Inferior parietal cortex (tissue), 1 donor: Measurements from ENCODE around the gene TIE1.

Experiments
- DNase-seq: peaks from one replicate; pipeline ENCODE4 v3.0.0-alpha.2; 2016; ENCODE audit errors: extremely low spot score

Gene TIE1

DNA sequence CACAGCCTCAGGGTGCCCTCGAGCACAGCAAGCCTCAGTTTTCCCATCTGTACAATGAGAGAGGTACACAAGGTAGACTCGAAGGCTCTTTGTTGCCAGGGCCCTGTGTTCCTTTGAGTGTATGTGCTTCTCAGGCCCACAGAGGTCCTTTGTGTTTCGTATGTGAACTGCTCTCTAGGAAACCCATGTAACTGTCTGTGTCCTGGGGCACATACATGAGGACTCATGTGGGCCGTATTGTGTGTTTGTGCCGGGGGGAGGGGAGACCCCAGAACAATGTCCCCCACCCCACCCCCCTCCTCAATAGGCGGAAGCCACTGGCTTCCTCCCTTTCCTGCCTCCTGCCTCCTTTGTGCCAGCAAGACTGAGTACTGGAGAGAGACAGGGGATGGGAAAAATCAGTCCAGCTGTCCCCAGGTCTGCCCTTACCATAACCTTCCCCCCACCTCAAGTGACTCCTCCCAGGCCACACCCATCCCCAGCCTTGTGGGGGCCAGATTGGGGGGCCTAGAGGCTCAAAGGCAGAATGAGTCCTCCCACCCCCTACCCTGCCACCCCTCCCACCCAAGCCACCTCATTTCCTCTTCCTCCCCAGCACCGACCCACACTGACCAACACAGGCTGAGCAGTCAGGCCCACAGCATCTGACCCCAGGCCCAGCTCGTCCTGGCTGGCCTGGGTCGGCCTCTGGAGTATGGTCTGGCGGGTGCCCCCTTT is at the start of gene TIE1:
TIE1 (plus strand) TSS at position 605 of the 717 bp plus-strand sequence; CDS start at position 695, 90 bp downstream.
- no peak for DNase-seq

DNA sequence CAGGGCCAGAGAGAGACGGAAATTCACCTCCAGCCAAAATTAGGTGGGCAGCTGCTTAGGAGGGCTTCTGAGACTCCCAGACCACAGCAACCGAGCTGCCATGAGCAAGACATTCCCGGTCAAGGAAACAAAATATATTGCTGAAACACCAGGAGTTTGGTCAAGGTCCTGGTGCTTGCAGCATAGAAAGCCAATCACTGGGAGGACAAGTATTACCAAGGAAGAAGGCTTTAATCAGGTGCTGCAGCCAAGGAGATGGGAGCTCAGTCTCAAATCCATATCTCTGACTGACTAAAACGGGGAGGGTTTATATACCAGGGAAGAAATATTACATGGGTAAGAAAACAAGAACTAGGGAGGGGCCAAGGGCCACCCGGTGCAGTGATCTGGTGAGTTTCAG is 49.8 kb upstream of the TIE1 start:
- DNase-seq, result no peak

DNA sequence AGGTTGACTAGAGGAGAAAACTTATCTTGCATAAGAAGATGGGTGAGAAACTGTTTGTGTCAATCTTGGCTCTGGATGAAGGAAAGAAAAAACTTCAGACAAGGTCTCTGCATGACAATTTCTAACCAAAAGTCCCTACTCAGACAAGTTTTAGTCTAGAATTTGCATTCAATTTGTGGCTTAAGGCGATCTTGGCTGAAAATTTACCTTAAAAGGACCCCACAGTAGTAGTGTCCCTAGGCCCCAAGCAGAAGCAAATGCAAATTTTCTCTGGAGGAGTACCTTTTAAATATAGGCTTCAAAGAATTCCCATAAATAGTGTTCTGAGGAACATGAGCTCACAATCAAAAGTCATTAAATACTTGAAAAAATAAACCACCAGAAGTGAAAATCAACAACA is 48.6 kb upstream of the TIE1 start:
- no peak for DNase-seq

DNA sequence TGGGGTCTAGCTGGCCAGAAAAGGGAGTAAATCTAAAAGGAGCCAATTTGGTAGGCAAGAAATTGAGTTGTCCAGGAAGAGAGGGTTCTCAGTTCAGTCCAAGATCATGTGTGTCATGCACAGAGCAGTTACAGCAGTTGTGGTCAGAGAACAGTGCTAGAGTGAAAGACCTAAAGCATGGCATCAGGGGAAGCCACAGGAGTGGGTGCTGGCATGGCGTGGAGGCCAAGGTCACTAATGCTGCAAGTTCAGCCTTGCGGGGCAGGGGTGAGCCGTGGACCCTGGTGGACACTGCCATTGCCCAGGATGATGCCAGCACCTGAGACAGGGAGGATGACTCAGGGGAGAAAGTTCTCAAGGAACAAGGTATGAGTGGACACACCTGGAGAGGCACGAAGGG is 47.6 kb upstream of the TIE1 start:
- DNase-seq, result no peak

DNA sequence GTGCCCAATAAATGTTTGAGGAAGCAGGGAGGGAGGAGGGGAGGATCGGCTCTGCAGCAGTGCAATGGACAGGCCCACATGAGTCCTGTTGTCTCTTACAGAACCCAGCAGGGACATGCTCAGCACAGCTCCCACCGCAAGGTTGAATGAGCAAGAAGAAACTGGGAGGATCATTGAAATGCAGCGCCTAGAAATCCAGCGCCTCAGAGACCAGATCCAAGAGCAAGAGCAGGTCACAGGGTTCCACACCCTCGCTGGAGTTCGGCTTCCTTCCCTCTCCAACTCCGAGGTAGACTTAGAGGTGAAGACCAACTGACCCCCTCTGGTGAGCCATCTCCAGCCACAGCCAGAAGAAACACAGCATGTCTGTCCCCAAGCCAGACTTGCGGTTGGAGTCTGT is 46.9 kb upstream of the TIE1 start:
- DNase-seq, result no peak

DNA sequence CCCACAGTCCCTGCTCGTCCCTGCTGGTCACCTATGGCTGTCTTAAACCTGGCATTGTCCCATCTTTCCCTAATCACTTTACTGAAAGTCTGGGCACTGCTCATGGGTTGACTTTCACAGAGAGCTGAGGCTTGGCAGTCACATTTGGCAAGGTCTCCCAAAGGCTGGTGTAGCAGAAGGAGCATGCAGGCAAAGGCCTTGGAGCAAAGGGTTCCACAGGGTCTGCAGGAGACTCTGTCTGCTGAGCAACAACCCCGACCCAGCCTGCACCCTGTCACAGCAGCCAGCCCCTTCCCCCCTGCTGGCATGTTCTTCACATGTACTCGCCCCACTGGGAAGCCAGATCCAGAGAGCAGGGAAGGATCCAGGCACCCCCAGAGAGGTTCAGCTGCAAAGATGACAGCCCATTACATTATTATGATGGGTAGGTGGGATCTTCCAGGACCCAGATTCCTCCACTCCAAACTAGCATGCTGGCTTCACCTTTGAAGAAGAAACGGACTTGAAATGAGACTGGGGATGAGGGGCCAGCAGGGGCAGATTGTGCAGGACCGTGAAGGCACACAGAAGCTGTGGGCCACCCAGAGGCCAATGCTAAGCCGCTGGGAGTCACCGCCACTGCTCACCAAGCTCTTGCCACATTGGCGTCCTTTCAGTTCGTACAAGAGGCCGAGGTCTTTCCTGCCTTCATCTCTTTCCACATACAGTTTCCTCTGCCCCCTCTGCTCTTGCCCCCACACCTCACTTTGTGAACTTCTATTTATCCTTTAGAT is 45.2 kb upstream of the TIE1 start:
- no peak for DNase-seq

DNA sequence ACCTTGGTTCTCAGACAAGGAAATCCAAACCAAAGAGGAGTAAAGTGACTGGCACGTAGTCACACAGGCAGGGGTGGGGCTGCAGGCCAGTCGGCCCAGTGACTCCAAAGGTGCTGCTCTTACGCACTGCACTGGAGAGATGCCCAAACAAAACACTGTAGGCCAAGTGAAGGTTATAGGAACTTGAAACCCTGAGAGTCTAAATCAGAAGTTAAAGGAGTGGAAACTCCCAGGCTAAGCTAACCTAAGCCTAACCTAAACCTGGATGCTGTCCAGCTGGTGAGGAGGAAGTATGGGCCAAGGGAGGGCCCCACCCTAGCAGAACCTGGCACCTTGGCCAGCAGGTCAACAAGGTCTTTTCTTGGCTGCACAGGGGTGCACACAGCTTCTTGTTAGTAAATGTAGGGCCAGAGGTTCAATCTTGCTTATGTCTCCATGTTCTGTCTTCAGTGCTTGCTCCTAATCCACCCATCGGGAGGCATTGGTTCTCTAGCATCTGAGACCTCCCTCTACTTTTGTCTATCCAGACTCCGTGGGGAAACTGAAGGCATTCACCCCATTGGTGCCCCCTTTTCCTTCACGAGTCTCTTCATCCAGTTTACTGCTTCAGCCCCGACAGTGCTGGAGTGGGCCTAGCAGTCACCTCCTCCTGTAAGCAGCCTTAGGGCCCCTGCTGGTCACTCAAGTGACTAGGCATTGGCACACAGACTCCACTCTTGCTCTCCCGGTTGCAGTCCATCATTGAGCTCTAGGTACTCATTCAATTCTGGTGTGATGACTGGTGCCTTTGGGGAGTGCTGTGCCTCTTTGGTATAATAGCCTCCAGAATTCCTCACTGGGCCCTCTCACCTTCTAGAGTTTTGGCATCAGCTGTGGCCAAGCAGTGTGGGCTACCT is 43.9 kb upstream of the TIE1 start:
- no peak for DNase-seq

DNA sequence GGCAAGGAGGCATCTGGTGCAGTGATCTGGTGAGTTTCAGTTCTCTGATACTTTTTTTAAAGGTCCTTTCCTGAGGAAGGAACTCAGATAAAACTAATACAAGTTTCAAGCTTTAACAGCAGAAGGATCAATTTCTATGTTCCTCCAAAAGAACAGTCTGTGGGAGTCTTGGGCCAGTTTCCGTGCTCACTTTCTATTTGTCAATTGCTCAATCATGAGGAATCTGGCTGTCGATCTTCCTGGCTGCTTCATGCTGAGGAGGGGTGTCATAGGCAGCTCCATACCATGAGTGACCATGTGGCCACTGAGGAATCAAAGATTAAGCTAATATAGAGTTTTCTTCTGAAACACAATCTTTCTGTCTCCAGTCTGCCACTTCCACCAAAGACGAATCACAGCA is 42.4 kb upstream of the TIE1 start:
- DNase-seq, result no peak

DNA sequence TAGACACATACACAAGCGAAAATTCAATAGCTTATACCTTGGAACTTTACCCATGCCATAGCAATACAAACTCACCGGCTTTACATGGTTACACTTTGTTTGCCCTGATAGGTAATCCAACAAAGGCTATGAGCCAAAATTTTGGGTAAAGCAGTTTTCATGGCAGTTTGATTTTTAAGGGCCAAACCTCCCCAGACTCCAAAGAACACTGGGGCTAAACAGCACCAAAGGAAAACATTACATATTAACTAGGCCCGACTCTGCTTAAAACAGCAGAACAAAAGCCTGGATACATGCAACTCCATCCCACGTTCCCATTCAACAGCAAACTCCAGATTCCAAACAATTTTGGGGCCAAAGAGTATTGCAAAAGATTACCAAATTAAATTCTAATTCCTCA is 35.4 kb upstream of the TIE1 start:
- no peak for DNase-seq

DNA sequence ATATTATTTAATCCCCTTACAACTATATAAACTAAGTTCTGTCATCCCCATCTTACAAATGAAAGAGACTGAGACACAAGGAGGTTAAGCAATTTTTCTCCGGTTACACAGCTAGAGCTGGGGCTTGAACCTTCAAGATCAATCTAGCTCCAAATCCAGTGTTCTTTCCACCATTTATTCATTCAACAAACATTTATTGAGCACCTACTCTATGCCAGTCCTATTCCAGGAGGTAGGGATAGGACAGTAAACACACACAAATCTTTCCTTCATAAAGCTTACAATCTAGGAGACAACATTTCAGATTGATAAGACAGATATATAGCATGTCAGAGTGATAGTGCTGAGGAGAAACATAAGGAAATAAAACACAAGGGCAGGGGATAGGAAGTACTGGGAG is 33.9 kb upstream of the TIE1 start:
- no peak for DNase-seq

DNA sequence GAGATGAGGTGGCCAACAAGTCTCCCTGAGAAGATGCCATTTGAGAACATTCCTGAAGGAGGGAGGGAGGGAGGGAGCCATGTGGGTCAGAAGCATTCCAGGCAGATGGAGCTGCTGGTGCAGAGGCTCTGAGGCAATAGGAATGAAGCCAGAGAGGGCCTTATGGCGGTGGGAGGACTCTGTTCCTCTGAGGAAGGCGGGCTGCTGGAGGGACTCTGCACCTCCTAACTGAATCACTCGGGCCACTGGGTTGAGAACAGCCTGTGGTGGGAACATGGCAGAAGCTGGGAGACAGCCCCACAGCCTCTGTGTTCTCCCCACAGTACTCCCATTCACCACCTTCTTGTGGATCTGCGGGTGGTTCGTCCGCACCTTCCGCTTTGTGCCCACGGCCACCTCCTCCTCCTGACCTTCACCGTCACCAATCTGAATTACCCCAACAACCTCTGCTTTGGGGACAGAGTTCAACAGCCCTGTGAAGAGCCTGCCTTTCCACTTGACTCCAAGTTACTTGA is 33.4 kb upstream of the TIE1 start:
- DNase-seq, result no peak

DNA sequence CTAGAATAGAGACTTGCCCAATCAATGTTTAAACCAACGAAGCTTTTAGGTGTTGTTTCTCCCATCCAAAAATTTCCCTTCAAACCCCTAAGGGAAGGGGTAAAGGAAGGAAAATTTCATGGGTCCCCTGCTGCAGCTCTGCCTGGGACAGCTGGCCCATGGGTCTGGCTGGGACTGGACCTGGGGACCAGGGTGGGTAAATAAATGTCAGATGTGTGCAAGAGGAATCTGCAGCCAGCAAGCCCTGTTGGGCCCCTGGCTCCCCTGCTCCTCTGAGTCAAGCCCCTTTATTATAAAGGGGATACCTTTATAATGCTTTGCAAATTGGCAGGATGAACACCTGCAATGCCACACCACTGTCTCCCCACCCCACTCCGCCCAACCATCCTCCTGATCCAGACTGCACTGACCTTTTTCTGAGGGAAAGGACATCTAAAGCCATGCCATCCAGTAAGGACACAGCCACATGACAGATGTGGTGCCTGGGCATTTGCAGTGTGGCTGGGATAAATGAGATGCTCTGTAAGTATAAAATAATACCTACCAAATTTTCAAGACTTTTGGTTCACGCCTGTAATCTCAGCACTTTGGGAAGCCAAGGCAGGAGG is 32.9 kb upstream of the TIE1 start:
- DNase-seq, result no peak

DNA sequence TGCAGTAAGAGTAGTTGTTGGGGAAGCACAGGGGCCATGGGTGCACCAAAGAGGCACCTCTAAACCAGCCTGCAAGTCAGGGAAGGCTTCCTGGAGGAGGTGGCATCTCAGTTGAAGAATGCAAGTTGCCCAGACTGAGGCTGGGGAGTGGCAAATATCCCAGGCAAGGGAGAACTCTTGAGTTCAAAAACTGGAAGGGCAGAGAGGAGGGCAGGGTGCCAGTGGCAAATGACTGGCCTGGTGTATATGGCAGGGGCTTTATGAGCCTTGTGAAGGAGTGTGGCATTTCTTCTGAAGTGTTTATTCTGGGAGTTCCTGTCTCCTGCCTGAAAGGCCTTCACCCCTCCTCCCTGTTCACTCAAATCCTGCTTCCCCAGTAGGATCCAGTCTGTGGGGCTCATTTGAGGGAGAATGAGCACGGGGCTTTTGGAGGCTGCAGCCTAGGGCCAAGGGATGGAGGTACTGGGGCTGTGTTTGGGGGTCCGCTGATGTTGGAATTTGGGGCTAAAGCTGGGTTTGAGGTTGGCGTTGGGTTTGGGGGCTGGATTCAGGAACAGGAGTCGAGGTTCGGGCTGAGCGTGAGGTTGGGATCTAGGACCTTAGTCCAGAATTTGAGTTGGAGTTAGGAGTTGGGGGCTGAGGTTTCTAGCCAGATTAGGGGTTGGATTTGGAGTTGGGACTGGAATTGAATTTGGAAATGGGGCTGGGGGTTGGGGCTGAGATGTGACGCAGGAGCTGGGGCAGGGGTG is 31.0 kb upstream of the TIE1 start, which contains the start of gene TMEM125:
TMEM125 (plus strand) TSS at position 357 of the 749 bp plus-strand sequence. CDS start 2,740 bp downstream, outside the sequence.
- no peak for DNase-seq

DNA sequence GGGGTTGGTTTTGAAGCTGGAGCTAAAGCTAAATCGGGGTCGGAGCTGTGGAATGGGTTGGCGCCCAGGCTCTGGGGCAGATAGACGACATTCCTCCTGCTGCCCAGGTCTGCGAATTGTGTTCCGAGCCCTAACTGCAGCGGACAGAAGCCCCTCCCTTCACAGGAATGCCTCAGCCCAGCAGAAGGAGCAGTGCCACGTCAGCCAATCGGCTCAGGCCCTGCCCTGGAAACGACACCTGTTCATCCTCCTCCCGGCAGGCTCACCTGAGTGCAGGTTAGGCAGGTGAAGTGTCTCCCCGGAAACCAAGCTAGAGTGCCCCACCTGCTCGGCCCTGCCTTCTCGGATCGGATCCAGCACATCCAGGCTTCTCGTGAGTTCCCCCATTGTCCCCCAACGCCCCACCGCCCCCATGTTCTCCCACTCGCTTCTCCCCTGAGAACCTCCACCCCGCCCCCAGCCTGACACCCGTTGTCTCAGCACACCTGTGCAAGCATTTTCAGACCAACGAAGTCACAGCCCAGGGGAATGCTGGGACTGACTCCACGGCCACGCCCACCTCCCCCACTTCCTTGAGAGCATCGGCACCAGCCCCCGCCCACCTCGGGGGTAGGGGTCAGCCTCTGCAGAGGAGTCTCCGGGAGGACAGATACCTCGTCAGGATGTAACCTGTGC is 30.2 kb upstream of the TIE1 start:
- no peak for DNase-seq

DNA sequence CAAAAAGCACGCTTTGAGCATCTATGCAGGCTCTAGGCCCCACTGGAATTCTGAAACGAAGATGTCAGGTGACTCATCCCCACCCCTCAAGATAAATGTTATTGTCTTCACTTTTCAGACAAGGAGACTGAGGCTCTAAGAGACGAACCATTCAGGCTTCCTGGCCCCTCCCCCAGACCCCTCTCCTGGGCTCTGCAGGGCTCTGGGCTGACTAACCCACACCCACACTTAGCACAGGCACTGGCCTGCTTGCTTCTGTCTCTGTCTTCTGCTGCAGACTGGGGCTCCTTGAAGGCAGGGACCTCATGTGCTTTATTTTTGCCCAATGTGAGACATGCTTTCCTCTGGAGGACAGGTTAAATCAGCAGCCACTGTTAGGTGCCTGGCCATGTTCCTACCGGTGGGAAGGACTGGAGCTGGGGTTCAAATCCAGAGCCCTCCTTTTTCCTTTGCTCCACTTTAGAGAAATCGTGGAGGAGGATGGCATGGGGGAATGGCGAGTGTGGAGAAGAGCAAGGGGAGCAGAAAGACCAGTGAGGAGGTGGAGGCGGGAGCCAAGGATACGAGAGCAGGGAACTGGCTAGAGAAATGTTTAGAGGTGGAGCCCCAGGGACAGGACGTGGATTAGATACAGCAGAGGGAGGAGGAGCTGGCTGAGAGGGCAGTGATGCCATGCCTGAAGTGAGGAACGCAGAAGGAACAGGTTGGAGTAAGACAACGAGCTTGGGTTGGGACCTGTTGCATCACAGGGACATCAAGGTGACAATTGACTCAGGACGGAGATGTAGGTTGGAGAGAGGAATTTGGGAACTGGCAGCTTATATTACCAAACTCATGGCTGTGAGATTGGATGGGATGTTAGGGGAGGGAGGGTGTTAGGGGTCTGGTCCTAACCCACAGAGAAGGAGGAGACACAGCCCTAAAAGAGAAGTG is 29.3 kb upstream of the TIE1 start:
- DNase-seq, result no peak

DNA sequence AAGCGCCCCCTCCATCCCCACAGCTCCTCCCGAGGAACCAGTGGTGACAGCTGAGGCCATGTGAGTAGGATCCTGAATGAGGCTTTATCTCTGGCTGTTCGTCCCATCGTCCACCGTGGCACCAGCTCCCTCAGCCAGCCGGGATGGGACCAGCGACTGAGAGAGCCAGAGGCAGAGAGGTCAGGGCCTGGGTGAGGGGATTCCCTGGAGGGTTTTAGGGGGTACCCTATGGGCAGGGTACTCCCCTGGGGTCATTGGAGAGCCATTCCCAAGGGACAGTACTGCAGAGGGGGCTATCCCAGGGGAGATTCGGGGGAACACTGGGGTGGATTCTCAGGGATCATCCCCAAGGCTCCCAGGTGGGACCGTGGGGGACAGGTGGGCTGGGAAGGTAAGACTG is 28.6 kb upstream of the TIE1 start:
- DNase-seq, result peak; percentile 61

DNA sequence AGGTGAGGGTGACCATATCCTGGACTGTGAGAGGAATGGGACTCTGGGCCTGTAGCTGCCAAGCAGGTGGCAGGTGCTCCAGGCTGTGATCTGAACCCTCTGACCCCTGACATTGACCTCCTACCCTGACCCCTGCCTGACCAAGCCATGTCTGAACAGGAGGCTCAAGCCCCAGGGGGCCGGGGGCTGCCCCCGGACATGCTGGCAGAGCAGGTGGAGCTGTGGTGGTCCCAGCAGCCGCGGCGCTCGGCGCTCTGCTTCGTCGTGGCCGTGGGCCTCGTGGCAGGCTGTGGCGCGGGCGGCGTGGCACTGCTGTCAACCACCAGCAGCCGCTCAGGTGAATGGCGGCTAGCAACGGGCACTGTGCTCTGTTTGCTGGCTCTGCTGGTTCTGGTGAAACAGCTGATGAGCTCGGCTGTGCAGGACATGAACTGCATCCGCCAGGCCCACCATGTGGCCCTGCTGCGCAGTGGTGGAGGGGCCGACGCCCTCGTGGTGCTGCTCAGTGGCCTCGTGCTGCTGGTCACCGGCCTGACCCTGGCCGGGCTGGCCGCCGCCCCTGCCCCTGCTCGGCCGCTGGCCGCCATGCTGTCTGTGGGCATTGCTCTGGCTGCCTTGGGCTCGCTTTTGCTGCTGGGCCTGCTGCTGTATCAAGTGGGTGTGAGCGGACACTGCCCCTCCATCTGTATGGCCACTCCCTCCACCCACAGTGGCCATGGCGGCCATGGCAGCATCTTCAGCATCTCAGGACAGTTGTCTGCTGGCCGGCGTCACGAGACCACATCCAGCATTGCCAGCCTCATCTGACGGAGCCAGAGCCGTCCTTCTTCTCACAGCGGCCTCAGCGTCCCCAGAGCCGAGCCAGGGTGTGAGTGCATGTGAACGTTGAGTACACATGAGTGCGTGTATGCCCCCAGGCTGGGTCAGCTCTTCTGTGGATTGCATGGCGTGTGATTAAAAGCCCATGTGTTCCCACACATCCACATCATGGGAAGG is 27.9 kb upstream of the TIE1 start:
- no peak for DNase-seq

DNA sequence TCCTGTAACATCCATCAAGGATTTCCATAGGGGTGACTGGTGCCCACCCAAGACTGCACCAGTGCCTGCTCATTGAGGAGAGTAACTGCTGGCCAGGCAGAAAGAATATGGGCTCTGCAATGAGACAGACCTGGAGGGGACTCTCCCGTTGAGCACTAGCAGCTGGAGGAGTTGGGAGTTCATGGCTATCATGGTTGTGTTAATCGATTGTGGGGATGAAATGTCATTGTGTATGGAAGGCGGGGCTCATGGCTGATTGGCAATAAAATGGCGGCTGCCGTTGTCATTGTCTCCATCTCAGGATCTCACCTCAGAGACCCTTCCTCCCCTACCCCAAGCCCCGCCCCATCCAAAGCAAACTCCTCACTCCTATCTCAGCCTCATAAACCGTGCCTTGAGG is 27.1 kb upstream of the TIE1 start:
- DNase-seq, result no peak
